Kidney (tissue), 14 donors: ENCODE measurements around the gene OR6B2. TPM values are rescaled to one million over a fixed set of nuclear protein-coding genes. Genes with fewer than 3 reads are reported as not detected.
"Not testable (repeated sequence)": the region's sequence is repeated elsewhere in the genome, so short reads cannot be mapped to it uniquely, and the experiment has no call there.

Experiments used
- DNase-seq, 5 donors: peaks; one replicate each; pipeline ENCODE4 v3.0.0-alpha.2; 2013 to 2020
- FAIRE-seq: peaks from 2 replicates; lab custom pipeline; 2012; peaks lifted over from hg19 to GRCh38; lab: Jason Lieb, UNC
- H3K27ac ChIP-seq, 2 donors: one replicate each; pipeline ENCODE4 v1.7.0; 2013; ENCODE audit warnings: low read depth in 2 of 2, low read length in 2 of 2, inconsistent platforms in 1 of 2
- H3K27me3 ChIP-seq: one replicate; pipeline ENCODE4 v1.7.1; 2013; ENCODE audit warnings: low read length, inconsistent platforms; ENCODE audit not compliant: control insufficient read depth, insufficient read depth
- H3K36me3 ChIP-seq, 3 donors: one replicate each; pipeline versions ENCODE4 v1.7.0 to v1.7.1; 2013; ENCODE audit warnings: low read length in 3 of 3, control low read depth in 1 of 3, inconsistent platforms in 1 of 3; ENCODE audit not compliant: insufficient read depth in 3 of 3, control insufficient read depth in 2 of 3
- H3K4me1 ChIP-seq, 3 donors: one replicate each; pipeline versions ENCODE4 v1.7.0 to v1.7.1; 2013; ENCODE audit warnings: low read length in 3 of 3, inconsistent platforms in 1 of 3, low read depth in 1 of 3; ENCODE audit not compliant: control insufficient read depth in 2 of 3, insufficient read depth in 2 of 3
- H3K4me3 ChIP-seq, 3 donors: one replicate each; pipeline versions ENCODE4 v1.7.0 to v1.8.1; 2013; ENCODE audit warnings: low read length in 3 of 3, control low read depth in 1 of 3, inconsistent platforms in 1 of 3
- H3K9ac ChIP-seq, 3 donors: one replicate each; pipeline versions ENCODE4 v1.7.0 to v1.7.1; 2013; ENCODE audit warnings: low read length in 3 of 3, control low read depth in 1 of 3, inconsistent platforms in 1 of 3
- H3K9me3 ChIP-seq, 3 donors: one replicate each; pipeline versions ENCODE4 v1.7.0 to v1.7.1; 2013; ENCODE audit warnings: low read length in 3 of 3, control low read depth in 1 of 3, inconsistent platforms in 1 of 3; ENCODE audit not compliant: control insufficient read depth in 2 of 3, insufficient read depth in 1 of 3
- CTCF ChIP-seq: IDR thresholded peaks from 3 replicates; pipeline ENCODE4 v1.5.1; 2012; ENCODE audit warnings: mild to moderate bottlenecking, moderate library complexity, borderline replicate concordance; ENCODE audit not compliant: insufficient read depth; ENCODE audit errors: extremely low read depth
- intact Hi-C: fragments of 100-400 bp; cut with DNase I; formaldehyde crosslinking; loops from one replicate; pipeline ENCODE4 v1.11.1; 2022
- polyA plus RNA-seq: library from polyadenylated mRNA; stranded (reverse); fragments of 350-450 nt; fragmentation: Illumina TruSeq; extraction: RNeasy Lipid Tissue Mini Kit (QIAGEN cat#74804); gene quantifications from one replicate; pipeline ENCODE4 v1.2.3, GENCODE V29; 2014; ENCODE audit warnings: low read depth, low replicate concordance; ENCODE audit not compliant: insufficient read depth
- total RNA-seq: library from RNA; stranded (reverse); fragmentation: NEBNext Ultra II Directional; extraction: Animal tissue kit (Norgen Biotek cat#: 25700); gene quantifications from one replicate; pipeline ENCODE4 v1.2.1, GENCODE V29; 2021
- donor health status: control.
- donor health status: control.
- donor health status: control.
- donor health status: control.
- donor health status: control.
- donor health status: DM: yes; HTN: yes; CAD: no.
- donor health status: Normal renal cell carcinoma (clear cell type).

The OR6B2 gene
- total and polyA plus RNA-seq, 2 donors from 2014 or later = not detected

GRCh38 chr2:240045098-240045497 lies 14.9 kb upstream of the OR6B2 start:
- no peaks in the 10 kb centered on the region for H3K36me3 ChIP-seq
- H3K9me3 ChIP-seq = no peaks in the 10 kb centered on the region
- intact Hi-C loops = no loop called here
- no peak for TF ChIP-seq CTCF
- H3K9ac ChIP-seq = no peak overlapping the region
- DNase-seq = no peak
- no peak for FAIRE-seq
- no peaks in the 10 kb centered on the region for H3K4me1 ChIP-seq
- no peaks in the 10 kb centered on the region for H3K27me3 ChIP-seq
- no peak overlapping the region for H3K4me3 ChIP-seq
- H3K27ac ChIP-seq = no peak overlapping the region

GRCh38 chr2:240044096-240044495 lies 13.9 kb upstream of the OR6B2 start:
- H3K27me3 ChIP-seq, H3K27ac ChIP-seq, H3K4me1 ChIP-seq, H3K9ac ChIP-seq, H3K4me3 ChIP-seq, H3K36me3 ChIP-seq, intact Hi-C loops, DNase-seq, FAIRE-seq, H3K9me3 ChIP-seq: not testable (repeated sequence)

GRCh38 chr2:240043279-240043989 lies 13.2 kb upstream of the OR6B2 start:
- DNase-seq (peak in 1 of 5 donors; percentile 33), FAIRE-seq (no peak)
- no peaks in the 10 kb centered on the region for H3K4me1 ChIP-seq
- intact Hi-C loops = no loop called here
- H3K9me3 ChIP-seq = no peaks in the 10 kb centered on the region
- TF ChIP-seq CTCF = no peak
- H3K27me3 ChIP-seq = no peaks in the 10 kb centered on the region
- H3K27ac ChIP-seq = no peak overlapping the region
- H3K4me3 ChIP-seq = no peak overlapping the region
- H3K9ac ChIP-seq = no peak overlapping the region
- no peaks in the 10 kb centered on the region for H3K36me3 ChIP-seq

- DNase-seq (no peak), FAIRE-seq (no peak)
- Histone ChIP-seq H3K9me3 (no peaks in the 10 kb centered on the region), H3K4me3 (no peak overlapping the region), H3K36me3 (no peaks in the 10 kb centered on the region), H3K27me3 (no peaks in the 10 kb centered on the region), H3K27ac (no peak overlapping the region), H3K9ac (no peak overlapping the region), H3K4me1 (no peaks in the 10 kb centered on the region)
- no peak for TF ChIP-seq CTCF
- intact Hi-C loops = no loop called here
Measured at GRCh38 chr2:240042740-240043139, 12.5 kb upstream of the OR6B2 start.
